Breast epithelium (tissue), 4 donors: Measurements from ENCODE around the gene PRPF4. TPM values are rescaled to one million over a fixed set of nuclear protein-coding genes. Genes with fewer than 3 reads are reported as not detected.

Source experiments
- DNase-seq, 2 donors: peaks; one replicate each; pipeline ENCODE4 v3.0.0-alpha.2; 2019; ENCODE audit warnings: low spot score in 2 of 2
- H3K27ac ChIP-seq, 2 donors: fragments of 200-600 bp; sonication (generic) in 1 of 2; one replicate each; pipeline ENCODE4 v1.5.1; 2016 to 2019; ENCODE audit warnings: mild to moderate bottlenecking in 1 of 2
- H3K27me3 ChIP-seq, 2 donors: fragments of 200-600 bp; sonication (generic) in 1 of 2; one replicate each; pipeline versions ENCODE4 v1.5.1 to v1.6.0; 2017 to 2019; ENCODE audit warnings: control low read depth in 1 of 2, mild to moderate bottlenecking in 1 of 2
- H3K36me3 ChIP-seq: fragments of 200-600 bp; one replicate; pipeline ENCODE4 v1.5.1; 2019
- H3K4me1 ChIP-seq, 2 donors: fragments of 200-600 bp; sonication (generic); one replicate each; pipeline ENCODE4 v1.5.1; 2016 to 2019; ENCODE audit warnings: control low read depth in 1 of 2
- H3K4me3 ChIP-seq, 3 donors: fragments of 200-600 bp; sonication (generic); 1 replicate in 2 of 3; 2 replicates in 1 of 3; pipeline ENCODE4 v1.5.1; 2016 to 2019; ENCODE audit warnings: mild to moderate bottlenecking in 3 of 3, moderate library complexity in 2 of 3
- H3K9me3 ChIP-seq, 2 donors: fragments of 200-600 bp; sonication (generic) in 1 of 2; one replicate each; pipeline ENCODE4 v1.5.1; 2016 to 2019; ENCODE audit warnings: control low read depth in 1 of 2
- CTCF ChIP-seq, 3 donors: fragments of 450-650 bp; IDR thresholded peaks; one replicate each; pipeline ENCODE4 v1.5.1; 2016 to 2017; ENCODE audit warnings: antibody characterized with exemption in 3 of 3, mild to moderate bottlenecking in 3 of 3, moderate library complexity in 3 of 3
- POLR2A ChIP-seq: fragments of 450-650 bp; IDR thresholded peaks from one replicate; pipeline ENCODE4 v1.6.1; 2016; ENCODE audit warnings: antibody characterized with exemption, mild to moderate bottlenecking, moderate library complexity
- POLR2AphosphoS5 ChIP-seq, 3 donors: sonication (generic); formaldehyde crosslinking; IDR thresholded peaks; one replicate each; pipeline ENCODE4 v1.6.1; 2017; ENCODE audit warnings: antibody characterized with exemption in 3 of 3
- intact Hi-C: fragments of 100-400 bp; cut with DNase I; formaldehyde crosslinking; loops from one replicate; pipeline ENCODE4 v1.15.1; 2023; ENCODE audit warnings: low total_unique reads
- total RNA-seq, 3 donors: library from RNA; depleted of rRNA; stranded (reverse); fragments of >200 nt; gene quantifications; one replicate each; pipeline ENCODE4 v1.1.0, GENCODE V29; 2016

The PRPF4 gene
- total RNA-seq, 3 donors from 2014 or later, result 14.2 to 23.1 (median 18.4) TPM

GRCh38 chr9:113302792-113303418 is 27.4 kb downstream of the PRPF4 start, which contains the start of gene RNF183:
RNF183 (minus strand) TSS chr9:113303376; CDS start chr9:113298184, 5,192 bp downstream.
- Histone ChIP-seq H3K27ac (peak within 1 kb of the TSS; percentile 36 to 42), H3K9me3 (no peaks in the 10 kb centered on the region), H3K27me3 (no peaks in the 10 kb centered on the region), H3K4me1 (no peaks in the 10 kb centered on the region), H3K4me3 (peak within 1 kb of the TSS in 2 of 3 donors; percentile 34 to 38), H3K36me3 (no peaks in the 10 kb centered on the region)
- TF ChIP-seq POLR2A, result no peak
- no peak for TF ChIP-seq POLR2AphosphoS5 (IDR thresholded peaks at IDR 0.05)
- TF ChIP-seq CTCF (IDR thresholded peaks at IDR 0.05), result no peak
- intact Hi-C loops, result no loop called here
- DNase-seq, result peak in 1 of 2 donors; percentile 33

DNA sequence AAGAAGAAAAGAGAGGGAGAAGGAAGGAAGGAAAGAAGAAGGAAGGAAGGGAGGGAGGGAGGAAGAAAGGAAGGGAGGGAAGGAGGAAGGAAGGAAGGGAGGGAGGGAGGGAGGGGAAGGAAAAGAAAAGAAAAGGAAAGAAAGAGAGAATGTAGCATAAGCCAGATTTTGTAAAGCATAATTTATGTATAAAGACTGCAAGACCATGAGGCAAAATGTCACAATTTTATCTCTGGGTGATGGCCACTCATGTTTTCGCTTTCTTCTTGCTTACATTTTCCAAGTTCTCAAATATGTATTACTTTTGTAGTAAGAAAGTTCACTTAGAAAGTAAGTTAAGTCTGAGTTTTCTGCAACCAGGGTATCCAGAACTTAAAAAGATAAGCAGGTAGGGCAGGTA is 31.1 kb downstream of the PRPF4 start:
- intact Hi-C loops, result no loop called here
- no peak overlapping the region for H3K27ac ChIP-seq
- no peaks in the 10 kb centered on the region for H3K36me3 ChIP-seq
- H3K9me3 ChIP-seq, result no peaks in the 10 kb centered on the region
- no peak for TF ChIP-seq POLR2AphosphoS5 (IDR thresholded peaks at IDR 0.05)
- no peak for TF ChIP-seq CTCF (IDR thresholded peaks at IDR 0.05)
- no peak for TF ChIP-seq POLR2A
- no peaks in the 10 kb centered on the region for H3K27me3 ChIP-seq
- H3K4me1 ChIP-seq, result peaks cover 0 to 6% of the 10 kb centered on the region in 2 donors
- no peak for DNase-seq
- no peak overlapping the region for H3K4me3 ChIP-seq

DNA sequence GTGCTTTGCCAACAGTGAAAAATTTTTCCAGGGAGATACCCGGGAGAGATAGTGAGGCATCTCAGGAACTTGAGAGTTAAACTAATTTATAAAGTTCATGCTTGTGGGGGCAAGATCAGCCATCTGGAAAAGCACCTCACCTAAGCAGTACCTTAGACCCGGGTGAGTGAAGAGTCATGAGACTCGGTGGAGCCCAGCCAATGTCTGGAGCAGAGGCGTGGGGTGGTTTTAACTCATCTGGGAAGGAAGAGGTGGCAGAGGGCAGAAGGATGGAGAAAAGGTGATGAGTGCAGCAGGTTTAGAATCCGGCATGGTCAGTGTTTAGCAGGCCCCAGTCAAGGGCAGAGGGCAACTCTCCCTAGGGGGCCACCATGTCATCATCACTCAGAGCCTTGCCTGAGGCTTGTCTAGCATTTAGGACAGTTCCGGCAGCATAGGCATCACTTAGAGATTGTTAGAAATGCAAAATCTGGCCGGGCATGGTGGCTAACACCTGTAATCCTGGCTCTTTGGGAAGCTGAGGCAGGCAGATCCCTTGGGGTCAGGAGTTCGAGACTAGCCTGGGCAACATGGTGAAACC is 32.0 kb downstream of the PRPF4 start:
- H3K4me1 ChIP-seq, result peaks cover 0 to 6% of the 10 kb centered on the region in 2 donors
- no peaks in the 10 kb centered on the region for H3K9me3 ChIP-seq
- TF ChIP-seq POLR2A, result no peak
- TF ChIP-seq POLR2AphosphoS5 (IDR thresholded peaks at IDR 0.05), result no peak
- no peak for TF ChIP-seq CTCF (IDR thresholded peaks at IDR 0.05)
- no peaks in the 10 kb centered on the region for H3K27me3 ChIP-seq
- H3K36me3 ChIP-seq, result no peaks in the 10 kb centered on the region
- DNase-seq, result no peak
- no peak overlapping the region for H3K4me3 ChIP-seq
- no peak overlapping the region for H3K27ac ChIP-seq
- intact Hi-C loops, result no loop called here

DNA sequence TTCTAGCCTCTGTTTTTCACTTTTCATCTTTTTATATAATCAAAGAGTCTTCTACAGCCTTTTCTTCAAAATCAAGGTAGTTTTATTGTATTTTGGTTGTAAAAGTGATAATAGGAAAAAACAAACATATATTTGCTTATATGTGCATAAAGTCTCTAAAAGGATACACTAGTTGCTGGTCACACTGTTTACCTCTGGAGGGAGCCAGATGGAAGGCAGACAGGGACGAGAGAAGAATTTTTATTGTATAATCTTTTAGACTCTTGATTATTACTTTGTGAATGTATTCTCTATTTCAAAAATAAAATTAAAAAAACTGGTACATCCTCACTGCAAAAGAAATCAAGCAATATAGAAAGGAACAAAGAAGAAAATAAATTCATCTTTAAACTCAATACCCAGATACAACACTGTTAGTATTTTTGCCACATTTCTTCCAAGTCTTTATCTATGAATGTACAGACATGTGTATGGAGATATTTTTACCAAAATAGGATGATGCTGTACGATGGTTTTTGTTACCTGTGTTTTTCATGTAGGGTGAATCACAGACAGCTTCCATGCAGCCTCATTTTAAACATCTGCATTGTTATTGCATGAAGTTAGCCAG is 33.9 kb downstream of the PRPF4 start:
- intact Hi-C loops, result no loop called here
- Histone ChIP-seq H3K4me3 (no peak overlapping the region), H3K9me3 (no peaks in the 10 kb centered on the region), H3K36me3 (no peaks in the 10 kb centered on the region), H3K4me1 (peaks cover 0 to 6% of the 10 kb centered on the region in 2 donors), H3K27ac (no peak overlapping the region), H3K27me3 (no peaks in the 10 kb centered on the region)
- no peak for TF ChIP-seq POLR2A
- TF ChIP-seq POLR2AphosphoS5 (IDR thresholded peaks at IDR 0.05), result no peak
- peak in 2 of 3 donors; percentile 51 to 56 for TF ChIP-seq CTCF (IDR thresholded peaks at IDR 0.05)
- no peak for DNase-seq

DNA sequence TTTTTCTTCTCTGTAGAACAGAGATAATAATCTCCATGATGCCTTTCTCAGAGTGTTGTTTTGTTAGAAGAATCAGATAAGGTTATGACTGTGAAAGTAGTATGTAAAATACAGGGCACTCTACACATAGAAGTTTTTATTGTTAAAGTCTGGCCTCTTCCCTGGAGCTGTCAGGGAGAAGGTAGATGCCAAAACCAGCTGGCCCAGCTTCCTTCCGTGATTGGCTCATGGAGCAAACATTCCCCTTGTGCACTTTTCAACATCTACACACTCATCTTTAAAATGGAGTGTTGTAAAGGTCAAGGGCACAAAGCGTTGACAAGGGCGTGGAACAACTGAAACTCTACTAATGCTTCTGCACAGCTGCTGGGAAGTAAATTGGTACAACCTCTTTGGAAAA is 35.1 kb downstream of the PRPF4 start:
- Histone ChIP-seq H3K27ac (peak overlapping the region; percentile 15 to 52), H3K36me3 (no peaks in the 10 kb centered on the region), H3K4me1 (peaks cover 0 to 6% of the 10 kb centered on the region in 2 donors), H3K9me3 (no peaks in the 10 kb centered on the region), H3K27me3 (no peaks in the 10 kb centered on the region), H3K4me3 (no peak overlapping the region)
- DNase-seq, result peak in 1 of 2 donors; percentile 25
- no peak for TF ChIP-seq POLR2A
- intact Hi-C loops, result no loop called here
